ENCODE measurements around the gene NEK8.
"Not testable (repeated sequence)": the region's sequence is repeated elsewhere in the genome, so short reads cannot be mapped to it uniquely, and the experiment has no call there.

The NEK8 gene

GRCh38 chr17:28765038-28765437 lies 36.5 kb downstream of the NEK8 start:
- DNase-seq = no peak

GRCh38 chr17:28773736-28774135 lies 45.1 kb downstream of the NEK8 start:
- no peak for DNase-seq

DNA sequence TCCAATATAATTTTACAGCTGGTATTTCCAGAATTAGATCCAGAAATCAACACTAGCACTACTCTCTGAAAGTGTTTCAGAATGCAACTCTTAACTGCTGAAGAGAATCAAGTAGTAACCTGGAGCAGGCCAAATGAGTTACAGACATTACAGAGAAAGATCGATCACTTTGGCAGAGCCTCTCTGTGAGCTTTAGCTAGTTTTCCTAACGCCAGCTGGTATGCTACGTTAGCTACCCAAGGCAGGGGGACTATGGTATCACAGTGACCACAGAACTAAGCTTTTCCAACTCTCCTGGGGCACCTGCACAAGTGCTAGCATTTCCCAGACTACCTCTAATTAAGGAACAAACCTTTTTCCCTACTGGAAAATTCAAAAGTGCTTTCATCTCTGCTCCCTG lies 45.6 kb downstream of the NEK8 start:
- DNase-seq = no peak

- no peak for DNase-seq
Observed at GRCh38 chr17:28777178-28777577, 48.6 kb downstream of the NEK8 start.

DNA sequence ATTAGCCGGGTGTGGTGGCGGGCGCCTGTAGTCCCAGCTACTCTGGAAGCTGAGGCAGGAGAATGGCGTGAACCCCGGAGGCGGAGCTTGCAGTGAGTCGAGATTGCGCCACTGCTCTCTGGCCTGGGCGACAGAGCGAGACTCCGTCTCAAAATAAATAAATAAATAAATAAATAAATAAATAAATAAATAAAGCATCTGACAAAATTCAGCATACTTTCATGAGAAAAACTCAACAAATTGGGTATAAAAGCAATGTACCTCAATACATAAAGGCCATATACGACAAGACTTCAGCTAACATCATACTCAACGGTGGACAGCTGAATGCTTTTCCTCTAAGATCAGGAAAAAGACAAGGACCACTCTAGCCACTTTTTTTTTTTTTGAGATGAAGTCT lies 51.0 kb downstream of the NEK8 start:
- DNase-seq = not testable (repeated sequence)

GRCh38 chr17:28783161-28783560 lies 54.6 kb downstream of the NEK8 start:
- DNase-seq = no peak

DNA sequence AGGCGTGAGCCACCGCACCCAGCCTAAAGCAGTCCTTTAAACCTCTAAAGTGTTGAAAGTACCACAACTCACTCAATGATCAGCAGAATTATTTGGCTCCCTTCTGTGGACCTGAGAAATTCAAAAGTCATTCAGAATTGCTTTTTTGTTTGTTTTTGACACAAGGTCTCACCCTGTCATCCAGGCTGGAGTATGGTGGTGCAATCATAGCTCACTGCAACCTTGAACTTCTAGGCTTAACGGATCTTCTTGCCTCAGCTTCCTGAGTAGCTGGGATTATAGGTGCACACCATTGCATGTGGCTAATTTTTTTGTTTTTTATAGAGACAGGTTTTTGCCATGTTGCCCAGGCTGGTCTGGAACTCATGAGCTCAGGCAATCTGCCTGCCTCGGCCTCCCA lies 59.5 kb downstream of the NEK8 start:
- DNase-seq = no peak

Measured in fibroblast of skin of scalp (primary cell).